ENCODE measurements around the gene HLA-DQA1. TPM values are rescaled to one million over a fixed set of nuclear protein-coding genes. Genes with fewer than 3 reads are reported as not detected.

HLA-DQA1 gene
- total and polyA plus RNA-seq, 10 of the 15 experiments (the other 5 are each of a cell fraction or from before 2014, with no cell fraction given): 289 to 1,769 (median 460) TPM

DNA sequence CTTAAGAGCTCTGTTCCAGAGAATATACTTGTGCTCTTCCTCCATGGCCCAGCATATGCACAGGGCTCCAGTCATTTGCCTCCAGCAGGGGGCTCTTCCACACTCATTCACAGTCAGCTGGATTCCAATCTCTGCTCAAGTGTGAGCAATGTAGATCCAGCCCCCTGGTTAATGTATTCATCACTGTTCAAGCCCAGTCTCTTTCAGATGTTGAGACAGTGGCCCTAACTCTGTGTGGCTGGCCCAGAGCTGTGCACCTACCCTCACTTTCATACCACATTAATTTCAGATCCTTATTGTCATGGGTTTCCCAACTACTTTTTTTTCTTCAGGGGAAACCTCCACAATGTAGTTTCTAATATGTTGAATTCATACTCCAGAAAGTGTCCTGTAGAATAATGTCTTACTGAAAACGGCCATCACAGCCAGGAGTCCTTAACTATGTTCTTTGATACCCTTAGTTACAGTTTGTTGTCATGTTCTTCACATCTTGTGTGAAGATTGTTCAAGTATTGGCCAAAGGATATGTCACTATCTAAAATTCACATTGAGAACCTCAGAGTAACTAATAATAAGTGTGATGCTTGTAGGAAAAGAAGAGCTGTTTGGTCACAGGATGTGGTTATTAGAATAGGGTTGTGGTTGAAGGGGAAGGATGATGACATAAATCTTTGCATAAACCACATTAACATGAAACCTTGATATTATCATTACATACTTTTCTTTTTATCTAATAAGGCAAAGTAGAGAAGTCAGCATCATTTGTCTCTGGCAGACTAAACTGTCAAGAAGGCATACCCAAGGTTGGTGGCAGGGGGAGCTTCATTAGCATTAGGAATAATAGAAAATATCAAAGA lies 14.4 kb upstream of the HLA-DQA1 start (continued):
- TF ChIP-seq ZBTB40 (IDR thresholded peaks at IDR 0.05; ENCODE audit: borderline replicate concordance) (peak; percentile 66; the same call in 1 of the 2 replicates), CHD1 (IDR thresholded peaks at IDR 0.05; ENCODE audit: low read depth, low read length) (no peak), PAX8 (IDR thresholded peaks at IDR 0.05) (peak; percentile 39; the same call in 1 of the 2 replicates), TBL1XR1 (IDR thresholded peaks at IDR 0.05; ENCODE audit: low read depth, low read length) (peak; percentile 59), HCFC1 (IDR thresholded peaks at IDR 0.05; ENCODE audit: low read length) (0 out of 2 replicates have a peak, but pooled peaks have one; percentile 28), EZH2 (IDR thresholded peaks at IDR 0.05; ENCODE audit: borderline replicate concordance, control insufficient read depth, low read depth, low read length) (0 out of 2 replicates have a peak, but pooled peaks have one; percentile 41), CREM (IDR thresholded peaks at IDR 0.05; ENCODE audit: low read depth) (peak; percentile 91), SREBF1 (IDR thresholded peaks at IDR 0.05; ENCODE audit: low read length) (no peak), BCL11A (IDR thresholded peaks at IDR 0.05; ENCODE audit: low read depth, low read length) (peak; percentile 48; the same call in 1 of the 2 replicates), BRCA1 (IDR thresholded peaks at IDR 0.05; ENCODE audit: low read depth, low read length) (no peak), RFX5 (IDR thresholded peaks at IDR 0.05; ENCODE audit: low read depth, low read length) (peak; percentile 98), NR2F1 (conservative IDR thresholded peaks at IDR 0.05) (peak; percentile 45; the same call in 1 of the 2 replicates), YY1 (IDR thresholded peaks at IDR 0.05; ENCODE audit: low read depth, low read length) (peak; percentile 38; the same call in 1 of the 2 replicates), E4F1 (IDR thresholded peaks at IDR 0.05; ENCODE audit: borderline replicate concordance, partially characterized antibody) (no peak), ESRRA (IDR thresholded peaks at IDR 0.05; ENCODE audit: low read length) (no peak), ZBED1 (IDR thresholded peaks at IDR 0.05; ENCODE audit: borderline replicate concordance) (peak; percentile 46)
- TF ChIP-seq, protein P1, sequence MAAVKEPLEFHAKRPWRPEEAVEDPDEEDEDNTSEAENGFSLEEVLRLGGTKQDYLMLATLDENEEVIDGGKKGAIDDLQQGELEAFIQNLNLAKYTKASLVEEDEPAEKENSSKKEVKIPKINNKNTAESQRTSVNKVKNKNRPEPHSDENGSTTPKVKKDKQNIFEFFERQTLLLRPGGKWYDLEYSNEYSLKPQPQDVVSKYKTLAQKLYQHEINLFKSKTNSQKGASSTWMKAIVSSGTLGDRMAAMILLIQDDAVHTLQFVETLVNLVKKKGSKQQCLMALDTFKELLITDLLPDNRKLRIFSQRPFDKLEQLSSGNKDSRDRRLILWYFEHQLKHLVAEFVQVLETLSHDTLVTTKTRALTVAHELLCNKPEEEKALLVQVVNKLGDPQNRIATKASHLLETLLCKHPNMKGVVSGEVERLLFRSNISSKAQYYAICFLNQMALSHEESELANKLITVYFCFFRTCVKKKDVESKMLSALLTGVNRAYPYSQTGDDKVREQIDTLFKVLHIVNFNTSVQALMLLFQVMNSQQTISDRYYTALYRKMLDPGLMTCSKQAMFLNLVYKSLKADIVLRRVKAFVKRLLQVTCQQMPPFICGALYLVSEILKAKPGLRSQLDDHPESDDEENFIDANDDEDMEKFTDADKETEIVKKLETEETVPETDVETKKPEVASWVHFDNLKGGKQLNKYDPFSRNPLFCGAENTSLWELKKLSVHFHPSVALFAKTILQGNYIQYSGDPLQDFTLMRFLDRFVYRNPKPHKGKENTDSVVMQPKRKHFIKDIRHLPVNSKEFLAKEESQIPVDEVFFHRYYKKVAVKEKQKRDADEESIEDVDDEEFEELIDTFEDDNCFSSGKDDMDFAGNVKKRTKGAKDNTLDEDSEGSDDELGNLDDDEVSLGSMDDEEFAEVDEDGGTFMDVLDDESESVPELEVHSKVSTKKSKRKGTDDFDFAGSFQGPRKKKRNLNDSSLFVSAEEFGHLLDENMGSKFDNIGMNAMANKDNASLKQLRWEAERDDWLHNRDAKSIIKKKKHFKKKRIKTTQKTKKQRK (IDR thresholded peaks at IDR 0.05; ENCODE audit: low read depth, low read length): no peak
- TF ChIP-seq, protein P2, sequence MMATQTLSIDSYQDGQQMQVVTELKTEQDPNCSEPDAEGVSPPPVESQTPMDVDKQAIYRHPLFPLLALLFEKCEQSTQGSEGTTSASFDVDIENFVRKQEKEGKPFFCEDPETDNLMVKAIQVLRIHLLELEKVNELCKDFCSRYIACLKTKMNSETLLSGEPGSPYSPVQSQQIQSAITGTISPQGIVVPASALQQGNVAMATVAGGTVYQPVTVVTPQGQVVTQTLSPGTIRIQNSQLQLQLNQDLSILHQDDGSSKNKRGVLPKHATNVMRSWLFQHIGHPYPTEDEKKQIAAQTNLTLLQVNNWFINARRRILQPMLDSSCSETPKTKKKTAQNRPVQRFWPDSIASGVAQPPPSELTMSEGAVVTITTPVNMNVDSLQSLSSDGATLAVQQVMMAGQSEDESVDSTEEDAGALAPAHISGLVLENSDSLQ (IDR thresholded peaks at IDR 0.05): peak; percentile 44; the same call in 1 of the 2 replicates
